HG03159 (cell line): ENCODE data around the gene ZNF716.
"Not testable (repeated sequence)": the region's sequence is repeated elsewhere in the genome, so short reads cannot be mapped to it uniquely, and the experiment has no call there.

Source experiments
- ATAC-seq: cut with Tn5 transposase; IDR thresholded peaks from one replicate; pipeline ENCODE4 v1.9.1; 2021; ENCODE audit warnings: mild to moderate bottlenecking, moderate library complexity; ENCODE audit not compliant: unreplicated experiment

Gene ZNF716

GRCh38 chr7:57449904-57450303, at the start of gene ZNF716:
ZNF716 (plus strand) TSS chr7:57450177; CDS start chr7:57450289, 112 bp downstream.
- ATAC-seq = no peak

DNA sequence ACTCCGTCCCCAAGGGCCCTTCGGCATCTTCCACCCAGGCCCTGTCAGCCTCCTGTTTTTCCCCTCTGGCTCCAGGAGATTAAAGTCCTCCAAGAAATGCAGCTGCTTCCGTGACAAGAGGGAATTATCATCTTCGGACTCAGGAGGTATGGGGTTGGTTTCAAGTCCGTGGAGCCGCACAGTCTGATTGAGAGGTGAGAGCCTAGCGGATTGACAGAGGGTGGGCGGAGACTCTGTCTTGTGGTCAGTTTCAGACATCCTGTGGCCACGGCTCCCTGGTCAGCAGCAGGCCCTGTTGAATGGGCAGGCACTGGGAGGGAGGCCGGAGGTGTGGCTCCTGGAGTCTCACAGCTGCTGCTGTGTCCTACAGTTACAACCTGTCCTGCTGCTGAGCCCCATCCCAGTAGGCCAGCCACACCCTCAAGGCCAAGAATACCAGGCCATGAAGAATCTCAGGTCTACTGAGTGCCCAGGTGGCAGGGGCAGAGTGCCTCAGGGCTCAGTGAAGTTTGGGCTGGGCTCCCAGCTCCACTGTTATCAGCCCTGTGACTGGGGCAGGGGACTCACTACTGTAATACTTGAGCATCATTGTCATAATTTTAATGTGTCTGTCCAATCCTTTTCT, 49.3 kb upstream of the ZNF716 start:
- no peak for ATAC-seq

DNA sequence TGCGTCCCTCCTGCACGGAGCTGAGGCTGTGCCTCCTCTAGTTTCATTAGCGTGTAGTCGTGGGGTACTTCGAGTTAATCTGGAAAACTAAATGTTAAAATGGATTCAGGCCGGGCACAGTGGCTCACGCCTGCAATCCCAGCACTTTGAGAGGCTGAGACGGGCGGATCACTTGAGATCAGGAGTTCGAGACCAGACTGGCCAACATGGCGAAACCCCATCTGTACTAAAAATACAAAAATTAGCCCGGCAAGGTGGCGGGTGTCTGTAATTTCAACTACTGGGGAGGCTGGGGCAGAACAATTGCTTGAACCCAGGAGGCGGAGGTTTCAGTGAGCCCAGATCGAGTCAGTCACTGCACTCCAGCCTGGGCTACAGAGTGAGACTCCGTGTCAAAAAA, 46.9 kb upstream of the ZNF716 start:
- ATAC-seq = not testable (repeated sequence)

DNA sequence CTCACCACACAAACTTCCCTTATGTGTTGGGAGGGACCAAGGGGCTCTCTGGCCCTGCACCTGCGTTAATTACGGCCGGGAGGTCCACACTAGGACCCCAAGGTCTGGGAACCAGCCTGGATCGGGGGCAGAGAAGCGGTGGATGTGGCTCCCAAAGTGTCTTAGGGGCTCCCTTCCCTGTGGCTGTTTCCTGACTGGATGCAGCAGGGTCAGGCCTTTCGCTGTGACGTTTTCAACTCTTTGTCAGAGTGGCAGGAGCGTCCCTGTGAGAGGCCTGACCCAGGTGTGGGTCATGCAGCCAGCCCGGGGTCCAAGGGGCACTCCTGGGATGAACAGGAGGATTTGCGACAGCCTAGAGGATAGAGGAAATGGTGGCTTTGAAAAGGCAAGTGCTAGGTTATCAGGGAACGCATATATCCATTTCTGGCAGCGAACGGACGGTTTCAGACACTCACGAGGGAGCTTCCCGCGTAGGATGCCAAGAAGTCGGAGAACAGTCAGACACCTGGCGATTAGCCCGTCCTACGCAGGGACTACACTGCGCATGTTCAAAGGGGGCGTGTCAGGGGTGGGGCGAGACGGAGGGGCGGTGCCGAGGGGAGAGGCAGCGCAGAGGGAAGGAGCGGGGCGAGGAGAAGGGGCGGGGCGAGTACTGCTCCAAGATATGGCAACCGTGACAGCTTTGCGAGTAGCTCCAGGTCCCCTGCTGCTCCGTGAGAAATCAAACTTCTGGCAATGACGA, 46.2 kb upstream of the ZNF716 start:
- no peak for ATAC-seq

DNA sequence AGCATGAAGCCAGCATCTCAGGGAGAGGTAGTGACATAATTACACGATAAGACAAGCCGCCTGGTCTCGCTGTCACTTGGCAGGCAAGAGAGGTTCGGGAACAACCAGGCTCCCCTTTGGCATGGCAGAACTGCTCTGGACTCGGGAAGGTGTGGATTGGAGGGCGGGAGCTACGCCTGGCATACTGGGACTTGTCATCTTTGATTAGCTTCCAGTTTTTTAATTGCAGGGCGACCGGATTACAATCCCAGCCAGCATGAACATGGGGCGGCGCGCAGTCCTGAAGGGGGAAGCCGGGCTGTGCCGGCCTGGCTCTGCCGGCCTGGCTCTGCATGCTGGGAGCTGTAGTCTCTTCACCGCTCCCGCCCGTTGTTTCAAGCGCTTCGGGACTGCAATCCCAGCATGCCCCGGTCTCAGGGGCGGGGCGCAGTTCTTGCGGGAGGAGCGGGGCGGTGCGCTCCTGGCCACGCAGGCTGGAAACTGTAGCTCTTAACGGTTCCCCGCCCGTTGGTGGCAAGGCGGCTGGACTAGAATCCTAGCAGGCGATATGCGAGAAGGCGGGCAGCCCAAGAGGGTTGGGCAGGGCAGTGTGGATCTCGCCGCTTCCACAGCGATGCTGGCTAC, 45.5 kb upstream of the ZNF716 start:
- no peak for ATAC-seq

GRCh38 chr7:57404967-57405421, 45.0 kb upstream of the ZNF716 start:
- no peak for ATAC-seq

GRCh38 chr7:57407125-57407524, 42.9 kb upstream of the ZNF716 start:
- ATAC-seq = no peak

DNA sequence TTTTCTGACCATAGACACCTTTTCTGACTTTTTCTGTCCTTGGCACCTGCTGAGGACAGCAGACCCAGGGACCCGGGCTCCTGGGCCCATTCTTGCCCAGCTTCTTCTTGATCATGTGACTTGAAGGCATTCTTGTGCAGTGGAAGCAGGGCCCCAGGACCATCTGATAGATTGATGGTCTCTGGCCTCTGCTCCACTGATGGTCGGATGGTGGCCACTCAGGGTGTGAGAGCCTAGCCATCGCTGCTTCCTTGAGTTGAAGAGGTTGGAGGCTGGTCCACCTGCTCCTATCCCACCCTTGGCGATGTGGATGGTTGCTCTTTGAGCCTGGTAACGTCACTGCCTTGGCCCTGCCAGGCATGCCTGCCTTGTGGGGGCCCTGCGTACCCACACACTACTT, 37.8 kb upstream of the ZNF716 start:
- ATAC-seq = no peak

GRCh38 chr7:57412618-57413017, 37.4 kb upstream of the ZNF716 start:
- no peak for ATAC-seq

GRCh38 chr7:57413529-57414398, 36.2 kb upstream of the ZNF716 start:
- ATAC-seq = no peak

DNA sequence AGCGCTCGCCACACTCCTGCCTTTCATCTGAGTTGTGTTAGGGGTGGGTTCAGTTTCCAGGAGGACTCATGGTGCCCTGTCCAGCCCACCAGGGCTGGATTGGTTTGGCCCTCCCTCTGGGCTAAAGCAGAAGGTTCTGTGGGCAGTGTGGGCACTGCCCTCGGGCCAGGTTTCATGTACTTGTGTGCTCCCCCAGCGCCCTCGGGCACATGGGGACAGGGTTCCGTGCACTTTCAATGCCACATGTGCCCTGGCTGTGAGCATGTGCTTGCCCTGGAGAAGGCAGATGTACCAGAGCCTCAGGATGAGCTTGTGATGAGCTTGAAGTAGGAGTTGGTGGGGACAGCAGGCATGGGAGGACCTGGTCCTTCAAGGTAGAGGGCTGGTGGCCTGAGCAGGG, 35.6 kb upstream of the ZNF716 start:
- ATAC-seq = no peak

DNA sequence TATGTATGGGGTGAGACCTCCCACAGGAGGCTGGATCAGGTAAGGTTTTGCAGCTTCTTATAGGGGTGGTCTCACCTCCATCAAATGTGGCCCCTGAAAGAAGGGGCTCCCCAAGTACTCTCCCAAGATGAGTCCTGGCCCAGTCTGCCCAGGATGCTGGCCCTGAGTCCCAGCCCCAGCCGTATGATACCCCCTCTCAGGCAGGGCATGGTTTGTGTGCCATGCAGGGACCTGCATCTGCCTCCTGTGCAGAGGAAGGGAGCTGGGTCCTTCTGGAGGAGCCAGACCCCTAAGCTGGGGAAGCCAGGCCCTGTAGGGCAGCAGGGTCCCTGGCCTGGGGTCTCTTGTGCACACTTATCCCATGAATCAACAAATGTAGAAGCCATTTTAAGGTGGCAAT, 35.1 kb upstream of the ZNF716 start:
- no peak for ATAC-seq

- ATAC-seq = no peak
These were observed 34.7 kb upstream of the ZNF716 start for GRCh38 chr7:57415326-57415725.

DNA sequence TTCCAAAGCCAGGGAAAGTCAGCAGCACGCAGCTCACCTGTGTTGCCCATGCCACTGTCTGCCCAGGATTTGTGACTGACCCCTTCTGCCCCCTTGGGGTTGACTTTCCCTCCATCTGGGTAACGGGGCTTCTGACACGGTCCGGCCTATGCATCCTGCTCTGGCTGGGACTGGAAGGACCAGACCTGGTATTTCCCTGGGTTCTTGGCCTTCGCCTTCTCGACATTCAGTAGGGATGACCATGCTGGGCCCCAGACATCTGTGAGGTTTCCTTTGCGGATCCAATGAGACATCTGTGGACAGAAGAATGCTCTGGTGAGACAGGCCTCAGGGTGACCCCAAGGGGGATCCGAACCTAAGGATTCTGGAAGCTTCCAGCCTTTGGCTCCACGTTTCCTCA, 34.2 kb upstream of the ZNF716 start:
- ATAC-seq = no peak

- no peak for ATAC-seq
These were observed 33.2 kb upstream of the ZNF716 start for GRCh38 chr7:57416601-57417358.

DNA sequence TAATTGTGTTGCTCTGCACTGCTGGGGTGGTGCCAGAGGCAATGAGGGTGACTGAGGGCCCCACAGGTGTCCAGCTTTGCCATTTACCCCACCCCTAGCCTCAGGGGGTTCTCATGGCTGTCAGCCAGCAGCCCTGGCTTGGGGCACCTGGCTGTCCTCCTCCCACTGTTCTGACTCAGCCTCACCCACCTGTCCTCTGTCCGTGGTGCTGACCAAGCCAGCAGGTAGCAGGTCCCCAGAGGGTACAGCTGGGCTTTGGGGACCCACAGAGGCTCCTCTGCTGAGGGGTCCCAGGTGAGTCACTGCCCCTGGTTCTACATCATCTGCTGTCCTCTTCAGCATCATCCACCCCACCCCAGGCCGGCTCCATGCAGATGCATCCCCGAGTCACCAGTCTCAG, 32.2 kb upstream of the ZNF716 start:
- no peak for ATAC-seq

DNA sequence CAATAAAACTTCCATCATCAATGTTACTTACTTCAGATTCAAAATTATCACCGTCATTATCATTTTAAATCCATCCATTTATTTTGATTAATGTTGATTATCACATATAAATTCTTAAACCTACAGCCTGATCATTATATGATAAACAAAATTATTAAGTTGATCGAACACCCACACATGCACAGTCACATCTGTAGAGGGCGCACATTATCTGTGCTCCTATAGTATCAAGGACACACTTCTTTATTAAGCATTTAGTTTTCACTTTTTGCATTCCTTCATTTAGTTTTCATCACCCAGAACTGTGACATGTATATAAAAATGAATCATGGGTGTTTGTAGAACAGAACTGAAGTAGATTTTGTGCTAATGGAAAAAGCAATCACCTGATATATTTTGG, 26.2 kb upstream of the ZNF716 start:
- ATAC-seq = no peak

- no peak for ATAC-seq
These were observed 25.3 kb upstream of the ZNF716 start for GRCh38 chr7:57424515-57425238.

DNA sequence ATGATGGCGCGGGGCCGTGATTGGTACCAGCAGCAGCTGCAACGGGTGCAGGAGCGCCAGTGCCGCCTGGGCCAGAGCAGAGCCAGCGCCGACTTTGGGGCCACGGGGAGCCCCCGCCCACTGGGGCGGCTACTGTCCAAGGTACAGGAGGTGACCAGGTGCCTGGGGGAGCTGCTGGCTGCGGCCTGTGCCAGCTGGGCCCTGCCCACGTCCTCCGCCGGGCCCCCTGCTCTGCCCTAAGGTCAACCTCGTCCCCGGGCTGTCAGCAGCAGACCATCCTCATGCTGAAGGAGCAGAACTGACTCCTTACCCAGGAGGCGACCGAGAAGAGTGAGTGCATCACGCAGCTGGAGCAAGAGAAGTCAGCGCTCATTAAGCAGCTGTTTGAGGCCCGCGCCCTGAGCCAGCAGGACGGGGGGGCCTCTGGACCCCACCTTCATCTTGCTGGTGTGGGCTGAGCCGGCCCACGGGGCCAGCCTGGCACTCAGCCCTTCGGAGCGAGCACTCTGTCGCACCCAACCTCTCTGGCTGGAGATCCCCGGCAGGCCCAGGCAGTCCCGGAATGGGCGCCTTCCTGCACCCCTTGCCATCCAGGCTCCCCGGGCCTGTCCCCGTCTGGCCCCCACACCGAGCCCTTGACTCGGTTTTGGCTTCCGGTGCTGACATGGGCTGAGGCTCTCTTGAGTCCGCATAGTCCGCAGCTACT, 24.6 kb upstream of the ZNF716 start:
- ATAC-seq = no peak
